ENCODE results near the gene RINL.
A peak's percentile ranks its signal among the peaks of the same experiment; 100 is the strongest.
"Not testable (repeated sequence)": the region's sequence is repeated elsewhere in the genome, so short reads cannot be mapped to it uniquely, and the experiment has no call there.

RINL gene

GRCh38 chr19:38840583-38840968 lies 37.5 kb downstream of the RINL start:
- peak overlapping the region; percentile 81 for H3K4me3 Mint-ChIP-seq
- peak overlapping the region; percentile 96 for H3K27ac Mint-ChIP-seq
- H3K4me1 Mint-ChIP-seq (ENCODE audit: low read depth): peaks cover 75% of the 10 kb centered on the region
- no peaks in the 10 kb centered on the region for H3K9me3 Mint-ChIP-seq
- H3K27me3 Mint-ChIP-seq: no peaks in the 10 kb centered on the region
- H3K36me3 Mint-ChIP-seq (ENCODE audit: low read depth): peaks cover 96% of the 10 kb centered on the region

- peaks cover 94% of the 10 kb centered on the region for H3K36me3 Mint-ChIP-seq (ENCODE audit: low read depth)
- H3K9me3 Mint-ChIP-seq: no peaks in the 10 kb centered on the region
- peak overlapping the region; percentile 32 for H3K4me3 Mint-ChIP-seq
- peaks cover 69% of the 10 kb centered on the region for H3K4me1 Mint-ChIP-seq (ENCODE audit: low read depth)
- no peaks in the 10 kb centered on the region for H3K27me3 Mint-ChIP-seq
- peak overlapping the region; percentile 96 for H3K27ac Mint-ChIP-seq
Measured at GRCh38 chr19:38839816-38840582, 38.1 kb downstream of the RINL start.

GRCh38 chr19:38838986-38839761 lies 38.9 kb downstream of the RINL start:
- H3K4me1 Mint-ChIP-seq (ENCODE audit: low read depth): peaks cover 61% of the 10 kb centered on the region
- H3K4me3 Mint-ChIP-seq: peak overlapping the region; percentile 48
- no peaks in the 10 kb centered on the region for H3K27me3 Mint-ChIP-seq
- no peaks in the 10 kb centered on the region for H3K9me3 Mint-ChIP-seq
- peak overlapping the region; percentile 84 for H3K27ac Mint-ChIP-seq
- peaks cover 86% of the 10 kb centered on the region for H3K36me3 Mint-ChIP-seq (ENCODE audit: low read depth)

DNA sequence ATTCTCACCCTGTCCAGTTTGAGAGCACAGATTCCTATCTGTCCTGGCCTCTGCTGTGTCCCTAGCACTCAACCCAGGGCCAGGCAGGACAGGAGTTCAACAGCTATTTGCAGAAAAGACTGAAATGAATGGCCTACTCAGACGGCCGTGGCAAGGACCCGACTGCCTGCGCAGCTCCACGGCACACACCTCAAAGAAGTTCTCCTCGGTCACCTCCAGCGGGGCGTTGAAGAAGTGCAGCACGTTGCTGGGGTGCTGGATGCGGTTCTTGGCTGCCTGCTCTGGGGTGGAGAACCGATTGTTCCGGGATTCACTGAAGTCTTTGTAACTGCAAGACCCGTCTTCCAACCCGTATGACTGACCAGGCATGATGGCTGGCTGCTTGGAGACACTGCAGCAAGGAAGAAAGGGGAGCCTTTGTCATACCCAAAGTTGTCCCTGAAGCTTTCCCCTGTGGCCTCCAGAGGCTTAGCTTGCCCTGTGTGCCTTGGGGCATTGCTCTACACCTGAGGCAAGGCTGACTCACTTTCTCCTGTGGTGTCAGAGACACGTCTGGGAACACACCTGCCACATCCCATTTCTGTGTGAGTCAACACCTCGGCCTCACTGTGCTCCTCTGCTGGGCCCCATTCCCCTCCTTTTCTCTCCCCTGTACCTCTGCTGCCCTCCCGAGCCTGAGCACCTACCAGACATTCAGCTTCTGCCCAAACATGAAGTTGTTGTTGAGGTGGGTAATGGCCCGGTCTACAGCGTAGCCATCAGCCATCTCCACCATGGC lies 39.7 kb downstream of the RINL start:
- peaks cover 82% of the 10 kb centered on the region for H3K36me3 Mint-ChIP-seq (ENCODE audit: low read depth)
- no peaks in the 10 kb centered on the region for H3K9me3 Mint-ChIP-seq
- H3K27me3 Mint-ChIP-seq: no peaks in the 10 kb centered on the region
- H3K4me3 Mint-ChIP-seq: peak overlapping the region; percentile 48
- H3K4me1 Mint-ChIP-seq (ENCODE audit: low read depth): peaks cover 53% of the 10 kb centered on the region
- peak overlapping the region; percentile 84 for H3K27ac Mint-ChIP-seq

DNA sequence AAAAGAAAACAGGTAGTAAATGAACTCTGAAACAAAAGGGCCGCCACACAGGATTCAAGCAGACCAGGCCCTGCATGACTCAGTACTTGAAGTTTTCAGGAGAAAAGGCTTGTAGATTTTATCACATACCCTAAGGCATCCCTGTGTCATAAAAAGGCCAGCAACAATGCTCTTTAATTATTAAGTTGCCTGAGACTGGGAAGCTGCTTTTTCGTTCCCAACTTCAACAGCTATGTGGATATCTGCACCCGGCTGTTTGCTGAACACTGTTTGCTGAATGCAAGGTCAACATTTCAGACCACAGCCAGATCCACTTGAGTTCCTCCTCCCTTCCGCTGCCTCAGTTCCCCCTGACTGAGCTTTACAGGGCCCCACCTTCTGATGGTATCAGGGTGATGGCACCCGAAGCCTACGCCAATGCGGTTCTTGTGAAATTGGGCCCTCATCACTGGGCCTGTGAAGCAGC lies 40.4 kb downstream of the RINL start:
- H3K4me3 Mint-ChIP-seq: no peak overlapping the region

GRCh38 chr19:38836983-38837626 lies 41.0 kb downstream of the RINL start:
- peaks cover 69% of the 10 kb centered on the region for H3K36me3 Mint-ChIP-seq (ENCODE audit: low read depth)
- no peak overlapping the region for H3K4me3 Mint-ChIP-seq
- H3K9me3 Mint-ChIP-seq: no peaks in the 10 kb centered on the region
- H3K27me3 Mint-ChIP-seq: no peaks in the 10 kb centered on the region
- H3K4me1 Mint-ChIP-seq (ENCODE audit: low read depth): peaks cover 45% of the 10 kb centered on the region
- peak overlapping the region; percentile 84 for H3K27ac Mint-ChIP-seq

More for the DNA sequence above, 40.4 kb downstream of the RINL start:
- peak overlapping the region; percentile 84 for H3K27ac Mint-ChIP-seq
- no peaks in the 10 kb centered on the region for H3K27me3 Mint-ChIP-seq
- peaks cover 75% of the 10 kb centered on the region for H3K36me3 Mint-ChIP-seq (ENCODE audit: low read depth)
- peaks cover 46% of the 10 kb centered on the region for H3K4me1 Mint-ChIP-seq (ENCODE audit: low read depth)
- no peaks in the 10 kb centered on the region for H3K9me3 Mint-ChIP-seq

GRCh38 chr19:38836159-38836982 lies 41.7 kb downstream of the RINL start:
- H3K4me3 Mint-ChIP-seq: no peak overlapping the region

GRCh38 chr19:38834590-38834989 lies 43.5 kb downstream of the RINL start:
- H3K4me1 Mint-ChIP-seq (ENCODE audit: low read depth): peaks cover 39% of the 10 kb centered on the region
- H3K27ac Mint-ChIP-seq: no peak overlapping the region
- H3K27me3 Mint-ChIP-seq: no peaks in the 10 kb centered on the region
- no peak overlapping the region for H3K4me3 Mint-ChIP-seq
- peaks cover 57% of the 10 kb centered on the region for H3K36me3 Mint-ChIP-seq (ENCODE audit: low read depth)
- H3K9me3 Mint-ChIP-seq: no peaks in the 10 kb centered on the region

More at GRCh38 chr19:38836159-38836982, 41.7 kb downstream of the RINL start:
- Mint-ChIP-seq H3K27me3 (no peaks in the 10 kb centered on the region), H3K4me1 (ENCODE audit: low read depth) (peaks cover 42% of the 10 kb centered on the region), H3K36me3 (ENCODE audit: low read depth) (peaks cover 62% of the 10 kb centered on the region), H3K9me3 (no peaks in the 10 kb centered on the region), H3K27ac (peak overlapping the region; percentile 49)

DNA sequence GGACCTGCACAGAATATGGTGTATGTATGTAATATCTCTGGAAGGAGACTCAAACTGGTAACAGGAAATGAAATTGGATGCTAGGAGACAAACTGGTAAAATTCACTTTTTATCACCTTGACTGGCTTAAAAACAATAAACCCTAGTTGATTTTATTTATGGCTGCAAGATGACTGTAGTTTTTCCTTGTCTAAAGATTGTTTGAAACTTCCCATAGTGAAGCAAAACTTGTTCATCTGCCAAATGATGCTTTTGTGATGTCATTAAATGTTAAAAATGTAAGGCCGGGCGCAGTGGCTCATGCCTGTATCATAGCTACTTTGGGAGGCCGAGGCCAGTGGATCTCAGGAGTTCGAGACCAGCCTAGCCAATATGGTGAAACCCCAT lies 44.0 kb downstream of the RINL start:
- peaks cover 34% of the 10 kb centered on the region for H3K4me1 Mint-ChIP-seq (ENCODE audit: low read depth)

DNA sequence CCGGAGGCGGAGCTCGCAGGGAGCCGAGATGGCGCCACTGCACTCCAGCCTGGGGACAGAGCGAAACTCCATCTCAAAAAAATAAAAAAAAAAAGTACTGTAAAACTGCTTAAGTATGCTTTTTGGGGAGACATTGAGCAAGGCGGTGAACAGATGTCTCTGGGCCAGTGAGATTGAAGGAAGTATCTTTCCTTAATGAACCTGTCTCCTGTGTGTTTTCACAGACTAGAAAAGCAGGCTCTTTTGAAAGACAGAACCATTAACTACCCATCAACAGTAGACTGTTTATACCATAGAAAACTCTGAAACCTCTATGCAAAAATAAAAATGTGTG lies 45.0 kb downstream of the RINL start:
- Mint-ChIP-seq H3K4me1 (ENCODE audit: low read depth) (peaks cover 30% of the 10 kb centered on the region), H3K9me3 (no peaks in the 10 kb centered on the region), H3K27ac (no peak overlapping the region), H3K36me3 (ENCODE audit: low read depth) (peaks cover 46% of the 10 kb centered on the region), H3K27me3 (no peaks in the 10 kb centered on the region), H3K4me3 (no peak overlapping the region)

More for the DNA sequence above, 44.0 kb downstream of the RINL start:
- Mint-ChIP-seq H3K4me3 (no peak overlapping the region), H3K9me3 (no peaks in the 10 kb centered on the region), H3K27ac (no peak overlapping the region), H3K36me3 (ENCODE audit: low read depth) (peaks cover 52% of the 10 kb centered on the region), H3K27me3 (no peaks in the 10 kb centered on the region)

GRCh38 chr19:38831142-38831605 lies 46.9 kb downstream of the RINL start:
- H3K36me3 Mint-ChIP-seq (ENCODE audit: low read depth): peaks cover 37% of the 10 kb centered on the region
- H3K4me3 Mint-ChIP-seq: peak overlapping the region; percentile 89
- no peaks in the 10 kb centered on the region for H3K9me3 Mint-ChIP-seq
- H3K27me3 Mint-ChIP-seq: no peaks in the 10 kb centered on the region
- peaks cover 27% of the 10 kb centered on the region for H3K4me1 Mint-ChIP-seq (ENCODE audit: low read depth)
- peak overlapping the region; percentile 91 for H3K27ac Mint-ChIP-seq

GRCh38 chr19:38830039-38830733 lies 47.9 kb downstream of the RINL start:
- H3K27ac Mint-ChIP-seq: no peak overlapping the region
- peak overlapping the region; percentile 89 for H3K4me3 Mint-ChIP-seq
- no peaks in the 10 kb centered on the region for H3K27me3 Mint-ChIP-seq
- H3K9me3 Mint-ChIP-seq: no peaks in the 10 kb centered on the region
- peaks cover 28% of the 10 kb centered on the region for H3K36me3 Mint-ChIP-seq (ENCODE audit: low read depth)
- H3K4me1 Mint-ChIP-seq (ENCODE audit: low read depth): peaks cover 27% of the 10 kb centered on the region

- not testable (repeated sequence) for H3K9me3 Mint-ChIP-seq, H3K27ac Mint-ChIP-seq, H3K27me3 Mint-ChIP-seq, H3K4me3 Mint-ChIP-seq
- Mint-ChIP-seq H3K4me1 (ENCODE audit: low read depth) (peaks cover 27% of the 10 kb centered on the region), H3K36me3 (ENCODE audit: low read depth) (peaks cover 28% of the 10 kb centered on the region)
Measured at GRCh38 chr19:38829203-38829602, 48.9 kb downstream of the RINL start.

Data from stimulated activated naive CD8-positive, alpha-beta T cell treated with anti-CD3 and anti-CD28 coated beads, Interleukin-15, Interleukin-2, amounts not matched to agents 100 ng/mL and 50 ng/mL, for 24 hours (primary cell).